ENCODE results near the gene KLF9.

DNA sequence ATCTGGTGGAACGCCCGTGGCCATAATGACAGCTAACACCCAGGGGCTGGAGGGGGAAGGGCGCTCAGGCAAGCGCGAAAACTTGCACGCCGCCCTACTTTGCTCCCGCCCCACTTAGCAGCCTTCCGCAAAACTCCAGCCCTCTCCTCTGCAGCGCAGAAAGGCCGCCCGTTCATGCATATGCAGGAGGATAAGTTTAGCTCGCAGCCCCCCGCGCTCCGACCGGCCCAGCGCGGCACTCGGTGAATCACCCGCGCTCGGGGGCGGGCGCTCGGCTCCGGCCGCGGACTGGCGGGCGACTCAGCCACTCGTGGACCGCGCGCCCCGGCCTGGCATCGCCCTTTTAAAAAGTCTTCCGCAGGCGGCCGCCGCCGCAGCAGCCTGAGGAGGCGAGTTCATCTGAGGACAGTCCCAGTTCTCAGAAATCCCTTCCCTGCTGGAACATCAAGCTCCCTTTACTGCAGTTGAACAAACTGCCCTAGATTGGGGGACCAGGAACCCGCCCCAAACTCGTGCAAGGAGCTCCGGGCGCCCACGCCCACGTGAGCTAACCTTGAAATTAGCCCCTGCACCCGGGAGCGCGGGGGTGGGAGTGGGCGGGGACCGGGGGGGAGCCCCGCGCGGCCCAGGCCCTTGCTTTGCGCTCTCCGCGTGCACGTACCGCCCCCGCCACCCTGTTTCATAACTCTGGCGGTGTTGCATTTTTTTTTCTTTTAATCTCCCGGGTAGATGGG, 4.5 kb upstream of the KLF9 start:
- TF ChIP-seq, protein P1, sequence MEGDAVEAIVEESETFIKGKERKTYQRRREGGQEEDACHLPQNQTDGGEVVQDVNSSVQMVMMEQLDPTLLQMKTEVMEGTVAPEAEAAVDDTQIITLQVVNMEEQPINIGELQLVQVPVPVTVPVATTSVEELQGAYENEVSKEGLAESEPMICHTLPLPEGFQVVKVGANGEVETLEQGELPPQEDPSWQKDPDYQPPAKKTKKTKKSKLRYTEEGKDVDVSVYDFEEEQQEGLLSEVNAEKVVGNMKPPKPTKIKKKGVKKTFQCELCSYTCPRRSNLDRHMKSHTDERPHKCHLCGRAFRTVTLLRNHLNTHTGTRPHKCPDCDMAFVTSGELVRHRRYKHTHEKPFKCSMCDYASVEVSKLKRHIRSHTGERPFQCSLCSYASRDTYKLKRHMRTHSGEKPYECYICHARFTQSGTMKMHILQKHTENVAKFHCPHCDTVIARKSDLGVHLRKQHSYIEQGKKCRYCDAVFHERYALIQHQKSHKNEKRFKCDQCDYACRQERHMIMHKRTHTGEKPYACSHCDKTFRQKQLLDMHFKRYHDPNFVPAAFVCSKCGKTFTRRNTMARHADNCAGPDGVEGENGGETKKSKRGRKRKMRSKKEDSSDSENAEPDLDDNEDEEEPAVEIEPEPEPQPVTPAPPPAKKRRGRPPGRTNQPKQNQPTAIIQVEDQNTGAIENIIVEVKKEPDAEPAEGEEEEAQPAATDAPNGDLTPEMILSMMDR (conservative IDR thresholded peaks at IDR 0.05 in 1 of 2, IDR thresholded peaks at IDR 0.05 in 1 of 2; ENCODE audit: extremely low read depth in 1 of 2, insufficient read depth in 1 of 2, low read depth in 1 of 2, low read length in 2 of 2): no peak
- no peak for TF ChIP-seq EZH2 (IDR thresholded peaks at IDR 0.05; ENCODE audit: borderline replicate concordance, low read length)
